GM23338 (cell line): ENCODE results near the gene PPM1H. TPM values are rescaled to one million over a fixed set of nuclear protein-coding genes. Genes with fewer than 3 reads are reported as not detected.

Experiments used
- ATAC-seq: fragments of 200-7000 bp; cut with Tn5 transposase; 3 replicates; pipeline ENCODE4 v1.9.1; 2020
- DNase-seq: peaks from one replicate; pipeline ENCODE4 v3.0.0-alpha.2; 2015; ENCODE audit warnings: low spot score
- H2AFZ ChIP-seq: fragments of 200-600 bp; sonication (generic); 2 replicates; pipeline ENCODE4 v1.8.0; 2016; ENCODE audit warnings: antibody characterized with exemption, mild to moderate bottlenecking, moderate library complexity
- H3F3A ChIP-seq: fragments of 200-600 bp; sonication (generic); replicated peaks from 2 replicates; pipeline ENCODE4 v1.8.0; 2017; ENCODE audit warnings: antibody characterized with exemption, mixed run types, low read depth
- H3K27ac ChIP-seq: fragments of 200-600 bp; sonication (generic); 2 replicates; pipeline ENCODE4 v1.6.1; 2016; ENCODE audit warnings: low read depth
- H3K27me3 ChIP-seq: fragments of 200-600 bp; sonication (generic); 2 replicates; pipeline ENCODE4 v1.8.0; 2016; ENCODE audit warnings: mild to moderate bottlenecking, mixed run types, moderate library complexity; ENCODE audit not compliant: insufficient read depth
- H3K36me3 ChIP-seq: fragments of 200-600 bp; sonication (generic); 2 replicates; pipeline ENCODE4 v1.8.0; 2016; ENCODE audit warnings: mild to moderate bottlenecking; ENCODE audit not compliant: insufficient read depth
- H3K4me1 ChIP-seq: fragments of 200-600 bp; sonication (generic); 2 replicates; pipeline ENCODE4 v1.8.0; 2016; ENCODE audit warnings: mild to moderate bottlenecking, moderate library complexity; ENCODE audit not compliant: insufficient read depth
- H3K4me2 ChIP-seq: fragments of 200-600 bp; sonication (generic); 2 replicates; pipeline ENCODE4 v1.7.1; 2017; ENCODE audit warnings: mixed run types
- H3K4me3 ChIP-seq: fragments of 200-600 bp; sonication (generic); 2 replicates; pipeline ENCODE4 v1.6.1; 2016; ENCODE audit warnings: mixed run types
- H3K79me2 ChIP-seq: fragments of 200-600 bp; sonication (generic); replicated peaks from 2 replicates; pipeline ENCODE4 v1.8.0; 2017; ENCODE audit warnings: mild to moderate bottlenecking; ENCODE audit not compliant: insufficient read depth
- H3K9me2 ChIP-seq: fragments of 200-600 bp; sonication (generic); 2 replicates; pipeline ENCODE4 v1.8.0; 2017; ENCODE audit not compliant: insufficient read depth
- H4K20me1 ChIP-seq: fragments of 200-600 bp; sonication (generic); replicated peaks from 2 replicates; pipeline ENCODE4 v1.8.0; 2017; ENCODE audit warnings: mild to moderate bottlenecking; ENCODE audit not compliant: insufficient read depth
- H3K27ac Mint-ChIP-seq: 2 replicates; pipeline ENCODE4 v1.8.0; 2020; ENCODE audit warnings: inconsistent platforms, mild to moderate bottlenecking, moderate library complexity, mixed read lengths
- H3K27me3 Mint-ChIP-seq: 3 replicates; pipeline ENCODE4 v1.8.0; 2022; ENCODE audit warnings: low read depth, mild to moderate bottlenecking, moderate library complexity, mixed read lengths, inconsistent platforms; ENCODE audit not compliant: insufficient read depth, poor library complexity
- H3K36me3 Mint-ChIP-seq: 3 replicates; pipeline ENCODE4 v1.8.0; 2021; ENCODE audit warnings: low read depth, mild to moderate bottlenecking, inconsistent platforms, moderate library complexity, mixed read lengths
- H3K4me1 Mint-ChIP-seq: 3 replicates; pipeline ENCODE4 v1.8.0; 2020; ENCODE audit warnings: mild to moderate bottlenecking, inconsistent platforms, mixed read lengths
- H3K4me3 Mint-ChIP-seq: 3 replicates; pipeline ENCODE4 v1.8.0; 2021; ENCODE audit warnings: moderate library complexity, mild to moderate bottlenecking, inconsistent platforms, mixed read lengths
- H3K9me3 Mint-ChIP-seq: 3 replicates; pipeline ENCODE4 v1.8.0; 2020; ENCODE audit warnings: moderate library complexity, mild to moderate bottlenecking, inconsistent platforms, mixed read lengths
- CREB1 ChIP-seq: fragments of 250-450 bp; sonication (Bioruptor Pico); IDR thresholded peaks from 2 replicates; pipeline ENCODE4 v1.5.0; 2020; ENCODE audit warnings: low read depth, mild to moderate bottlenecking, moderate library complexity
- ETS1 ChIP-seq: IDR thresholded peaks from 2 replicates; pipeline ENCODE4 v1.6.1; 2016; ENCODE audit warnings: antibody characterized with exemption
- EZH2 ChIP-seq: fragments of 200-600 bp; sonication (generic); IDR thresholded peaks from one replicate; pipeline ENCODE4 v1.8.0; 2017; ENCODE audit warnings: antibody characterized with exemption, mild to moderate bottlenecking, low read depth; ENCODE audit not compliant: unreplicated experiment
- EZH2phosphoT487 ChIP-seq: fragments of 200-600 bp; sonication (generic); IDR thresholded peaks from one replicate; pipeline ENCODE4 v1.8.1; 2018; ENCODE audit warnings: antibody characterized with exemption; ENCODE audit not compliant: unreplicated experiment
- JUNB ChIP-seq: IDR thresholded peaks from one replicate; pipeline ENCODE4 v1.6.1; 2016; ENCODE audit warnings: antibody characterized with exemption; ENCODE audit not compliant: unreplicated experiment
- NANOG ChIP-seq: IDR thresholded peaks from 2 replicates; pipeline ENCODE4 v1.6.1; 2016; ENCODE audit warnings: antibody characterized with exemption, borderline replicate concordance
- POLR2AphosphoS5 ChIP-seq: IDR thresholded peaks from 2 replicates; pipeline ENCODE4 v1.6.1; 2016; ENCODE audit warnings: antibody characterized with exemption, low read depth
- REST ChIP-seq: IDR thresholded peaks from one replicate; pipeline ENCODE4 v1.6.1; 2018; ENCODE audit warnings: antibody characterized with exemption; ENCODE audit not compliant: unreplicated experiment
- STAT1 ChIP-seq: IDR thresholded peaks from one replicate; pipeline ENCODE4 v1.6.1; 2016; ENCODE audit warnings: antibody characterized with exemption; ENCODE audit not compliant: unreplicated experiment
- ZNF114 ChIP-seq: fragments of 250-450 bp; sonication (Bioruptor Pico); IDR thresholded peaks from 2 replicates; pipeline ENCODE4 v1.5.0; 2020; ENCODE audit warnings: mild to moderate bottlenecking, moderate library complexity
- ZNF331 ChIP-seq: fragments of 250-450 bp; sonication (Bioruptor Pico); IDR thresholded peaks from 2 replicates; pipeline ENCODE4 v1.5.0; 2020; ENCODE audit warnings: low read depth, mild to moderate bottlenecking, moderate library complexity
- polyA plus RNA-seq: library from polyadenylated mRNA; unstranded; fragments of >200 nt; fragmentation: Nextera tagmentation; extraction: Ambion mirVana; gene quantifications from 2 replicates; pipeline ENCODE4 v1.2.1, GENCODE V29; 2016
- total RNA-seq: library from RNA; depleted of rRNA; stranded (reverse); fragments of >200 nt; shearing (Covaris generic); gene quantifications from 2 replicates; pipeline ENCODE4 v1.2.3, GENCODE V29; 2014
- TF ChIP-seq, protein P1 (sequence below): fragments of 250-450 bp; sonication (Bioruptor Pico); IDR thresholded peaks from 2 replicates; pipeline ENCODE4 v1.5.0; 2020; ENCODE audit warnings: mild to moderate bottlenecking, moderate library complexity
- TF ChIP-seq, protein P2 (sequence below), 2 experiments: fragments of 200-600 bp in 1 of 2; sonication (generic) in 1 of 2; conservative IDR thresholded peaks; 2 replicates each; pipeline versions ENCODE4 v1.5.1 to v1.6.1; 2016 to 2017; ENCODE audit warnings: antibody characterized with exemption in 2 of 2, low read depth in 2 of 2, mild to moderate bottlenecking in 2 of 2, moderate library complexity in 1 of 2

The PPM1H gene
- total and polyA plus RNA-seq, 2 experiments from 2014 or later: 11.4 to 41.2 TPM

DNA sequence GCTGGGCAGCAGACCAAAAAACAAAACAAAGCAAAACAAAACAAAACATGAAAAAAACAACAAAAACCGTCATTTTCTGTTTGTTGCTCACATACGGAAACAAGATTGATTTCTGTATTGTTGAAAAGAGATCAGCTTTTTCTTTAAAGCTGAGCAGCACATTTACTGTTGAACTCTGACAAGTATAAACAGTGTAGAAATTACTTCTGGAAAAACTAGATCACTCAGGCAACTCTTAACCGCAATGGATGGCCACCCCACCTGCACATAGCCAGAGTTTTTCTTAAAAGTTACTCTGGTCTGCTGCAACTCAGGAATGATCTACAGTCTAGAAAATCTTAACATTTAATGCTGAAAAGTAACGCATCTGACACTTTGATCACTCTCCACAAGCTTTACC lies 80.9 kb downstream of the PPM1H start:
- Mint-ChIP-seq H3K4me3 (no peak overlapping the region), H3K4me1 (peaks cover 26% of the 10 kb centered on the region), H3K27ac (no peak overlapping the region), H3K9me3 (no peaks in the 10 kb centered on the region), H3K36me3 (no peaks in the 10 kb centered on the region), H3K27me3 (no peaks in the 10 kb centered on the region)
- no peak overlapping the region for H3K4me3 ChIP-seq
- H2AFZ ChIP-seq: no peak overlapping the region
- H3K27me3 ChIP-seq: no peaks in the 10 kb centered on the region
- peaks cover 14% of the 10 kb centered on the region for H3K79me2 ChIP-seq
- H3F3A ChIP-seq: no peaks in the 10 kb centered on the region
- H3K36me3 ChIP-seq: no peaks in the 10 kb centered on the region
- DNase-seq (no peak), ATAC-seq (no peak)
- H3K4me2 ChIP-seq: no peak overlapping the region
- H3K27ac ChIP-seq: no peak overlapping the region
- TF ChIP-seq ETS1 (no peak), ZNF114 (no peak), POLR2AphosphoS5 (no peak), EZH2phosphoT487 (no peak), STAT1 (no peak), CREB1 (CRISPR knock-in tag) (no peak), REST (no peak), ZNF331 (CRISPR knock-in tag) (no peak), NANOG (no peak), JUNB (no peak), EZH2 (no peak)
- TF ChIP-seq, protein P1, sequence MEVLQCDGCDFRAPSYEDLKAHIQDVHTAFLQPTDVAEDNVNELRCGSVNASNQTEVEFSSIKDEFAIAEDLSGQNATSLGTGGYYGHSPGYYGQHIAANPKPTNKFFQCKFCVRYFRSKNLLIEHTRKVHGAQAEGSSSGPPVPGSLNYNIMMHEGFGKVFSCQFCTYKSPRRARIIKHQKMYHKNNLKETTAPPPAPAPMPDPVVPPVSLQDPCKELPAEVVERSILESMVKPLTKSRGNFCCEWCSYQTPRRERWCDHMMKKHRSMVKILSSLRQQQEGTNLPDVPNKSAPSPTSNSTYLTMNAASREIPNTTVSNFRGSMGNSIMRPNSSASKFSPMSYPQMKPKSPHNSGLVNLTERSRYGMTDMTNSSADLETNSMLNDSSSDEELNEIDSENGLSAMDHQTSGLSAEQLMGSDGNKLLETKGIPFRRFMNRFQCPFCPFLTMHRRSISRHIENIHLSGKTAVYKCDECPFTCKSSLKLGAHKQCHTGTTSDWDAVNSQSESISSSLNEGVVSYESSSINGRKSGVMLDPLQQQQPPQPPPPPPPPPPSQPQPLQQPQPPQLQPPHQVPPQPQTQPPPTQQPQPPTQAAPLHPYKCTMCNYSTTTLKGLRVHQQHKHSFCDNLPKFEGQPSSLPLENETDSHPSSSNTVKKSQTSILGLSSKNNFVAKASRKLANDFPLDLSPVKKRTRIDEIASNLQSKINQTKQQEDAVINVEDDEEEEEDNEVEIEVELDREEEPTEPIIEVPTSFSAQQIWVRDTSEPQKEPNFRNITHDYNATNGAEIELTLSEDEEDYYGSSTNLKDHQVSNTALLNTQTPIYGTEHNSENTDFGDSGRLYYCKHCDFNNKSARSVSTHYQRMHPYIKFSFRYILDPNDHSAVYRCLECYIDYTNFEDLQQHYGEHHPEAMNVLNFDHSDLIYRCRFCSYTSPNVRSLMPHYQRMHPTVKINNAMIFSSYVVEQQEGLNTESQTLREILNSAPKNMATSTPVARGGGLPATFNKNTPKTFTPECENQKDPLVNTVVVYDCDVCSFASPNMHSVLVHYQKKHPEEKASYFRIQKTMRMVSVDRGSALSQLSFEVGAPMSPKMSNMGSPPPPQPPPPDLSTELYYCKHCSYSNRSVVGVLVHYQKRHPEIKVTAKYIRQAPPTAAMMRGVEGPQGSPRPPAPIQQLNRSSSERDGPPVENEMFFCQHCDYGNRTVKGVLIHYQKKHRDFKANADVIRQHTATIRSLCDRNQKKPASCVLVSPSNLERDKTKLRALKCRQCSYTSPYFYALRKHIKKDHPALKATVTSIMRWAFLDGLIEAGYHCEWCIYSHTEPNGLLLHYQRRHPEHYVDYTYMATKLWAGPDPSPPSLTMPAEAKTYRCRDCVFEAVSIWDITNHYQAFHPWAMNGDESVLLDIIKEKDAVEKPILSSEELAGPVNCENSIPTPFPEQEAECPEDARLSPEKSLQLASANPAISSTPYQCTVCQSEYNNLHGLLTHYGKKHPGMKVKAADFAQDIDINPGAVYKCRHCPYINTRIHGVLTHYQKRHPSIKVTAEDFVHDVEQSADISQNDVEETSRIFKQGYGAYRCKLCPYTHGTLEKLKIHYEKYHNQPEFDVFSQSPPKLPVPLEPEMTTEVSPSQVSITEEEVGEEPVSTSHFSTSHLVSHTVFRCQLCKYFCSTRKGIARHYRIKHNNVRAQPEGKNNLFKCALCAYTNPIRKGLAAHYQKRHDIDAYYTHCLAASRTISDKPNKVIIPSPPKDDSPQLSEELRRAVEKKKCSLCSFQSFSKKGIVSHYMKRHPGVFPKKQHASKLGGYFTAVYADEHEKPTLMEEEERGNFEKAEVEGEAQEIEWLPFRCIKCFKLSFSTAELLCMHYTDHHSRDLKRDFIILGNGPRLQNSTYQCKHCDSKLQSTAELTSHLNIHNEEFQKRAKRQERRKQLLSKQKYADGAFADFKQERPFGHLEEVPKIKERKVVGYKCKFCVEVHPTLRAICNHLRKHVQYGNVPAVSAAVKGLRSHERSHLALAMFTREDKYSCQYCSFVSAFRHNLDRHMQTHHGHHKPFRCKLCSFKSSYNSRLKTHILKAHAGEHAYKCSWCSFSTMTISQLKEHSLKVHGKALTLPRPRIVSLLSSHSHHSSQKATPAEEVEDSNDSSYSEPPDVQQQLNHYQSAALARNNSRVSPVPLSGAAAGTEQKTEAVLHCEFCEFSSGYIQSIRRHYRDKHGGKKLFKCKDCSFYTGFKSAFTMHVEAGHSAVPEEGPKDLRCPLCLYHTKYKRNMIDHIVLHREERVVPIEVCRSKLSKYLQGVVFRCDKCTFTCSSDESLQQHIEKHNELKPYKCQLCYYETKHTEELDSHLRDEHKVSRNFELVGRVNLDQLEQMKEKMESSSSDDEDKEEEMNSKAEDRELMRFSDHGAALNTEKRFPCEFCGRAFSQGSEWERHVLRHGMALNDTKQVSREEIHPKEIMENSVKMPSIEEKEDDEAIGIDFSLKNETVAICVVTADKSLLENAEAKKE (CRISPR knock-in tag): no peak
- TF ChIP-seq, protein P2, sequence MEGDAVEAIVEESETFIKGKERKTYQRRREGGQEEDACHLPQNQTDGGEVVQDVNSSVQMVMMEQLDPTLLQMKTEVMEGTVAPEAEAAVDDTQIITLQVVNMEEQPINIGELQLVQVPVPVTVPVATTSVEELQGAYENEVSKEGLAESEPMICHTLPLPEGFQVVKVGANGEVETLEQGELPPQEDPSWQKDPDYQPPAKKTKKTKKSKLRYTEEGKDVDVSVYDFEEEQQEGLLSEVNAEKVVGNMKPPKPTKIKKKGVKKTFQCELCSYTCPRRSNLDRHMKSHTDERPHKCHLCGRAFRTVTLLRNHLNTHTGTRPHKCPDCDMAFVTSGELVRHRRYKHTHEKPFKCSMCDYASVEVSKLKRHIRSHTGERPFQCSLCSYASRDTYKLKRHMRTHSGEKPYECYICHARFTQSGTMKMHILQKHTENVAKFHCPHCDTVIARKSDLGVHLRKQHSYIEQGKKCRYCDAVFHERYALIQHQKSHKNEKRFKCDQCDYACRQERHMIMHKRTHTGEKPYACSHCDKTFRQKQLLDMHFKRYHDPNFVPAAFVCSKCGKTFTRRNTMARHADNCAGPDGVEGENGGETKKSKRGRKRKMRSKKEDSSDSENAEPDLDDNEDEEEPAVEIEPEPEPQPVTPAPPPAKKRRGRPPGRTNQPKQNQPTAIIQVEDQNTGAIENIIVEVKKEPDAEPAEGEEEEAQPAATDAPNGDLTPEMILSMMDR (conservative IDR thresholded peaks at IDR 0.05; ENCODE audit: low read depth in 2 of 2): no peak
- no peaks in the 10 kb centered on the region for H3K9me2 ChIP-seq
- 0 out of 2 replicates have a peak, but pooled peaks cover 4% of the 10 kb centered on the region for H4K20me1 ChIP-seq
- H3K4me1 ChIP-seq: peaks cover 10% of the 10 kb centered on the region
